SJCRH30 (cell line): ENCODE data around the gene SPTBN4. TPM values are rescaled to one million over a fixed set of nuclear protein-coding genes. Genes with fewer than 3 reads are reported as not detected.

Source experiments
- DNase-seq, 2 experiments: peaks; one replicate each; pipeline ENCODE4 v3.0.0-alpha.2; 2015 to 2020
- H3K27ac ChIP-seq: fragments of 250-450 bp; sonication (Bioruptor Pico); 2 replicates; pipeline ENCODE4 v1.5.1; 2020; ENCODE audit warnings: mild to moderate bottlenecking, moderate library complexity
- H3K27me3 ChIP-seq: fragments of 250-450 bp; sonication (Bioruptor Pico); 2 replicates; pipeline ENCODE4 v1.5.1; 2020; ENCODE audit warnings: mild to moderate bottlenecking, moderate library complexity
- H3K36me3 ChIP-seq: fragments of 250-450 bp; sonication (Bioruptor Pico); 2 replicates; pipeline ENCODE4 v1.5.1; 2020; ENCODE audit warnings: mild to moderate bottlenecking, moderate library complexity
- H3K4me1 ChIP-seq: fragments of 250-450 bp; sonication (Bioruptor Pico); 2 replicates; pipeline ENCODE4 v1.5.1; 2020; ENCODE audit warnings: mild to moderate bottlenecking, moderate library complexity
- H3K4me3 ChIP-seq: fragments of 250-450 bp; sonication (Bioruptor Pico); 2 replicates; pipeline ENCODE4 v1.5.1; 2020; ENCODE audit warnings: mild to moderate bottlenecking, moderate library complexity
- H3K9me3 ChIP-seq: fragments of 250-450 bp; sonication (Bioruptor Pico); replicated peaks from 2 replicates; pipeline ENCODE4 v1.5.1; 2020; ENCODE audit warnings: mild to moderate bottlenecking, moderate library complexity
- total RNA-seq: library from RNA; depleted of rRNA; stranded (reverse); fragments of >200 nt; shearing (Covaris generic); gene quantifications from 2 replicates; pipeline ENCODE4 v1.2.3, GENCODE V29; 2014

The SPTBN4 gene
- total RNA-seq, 1 experiment from 2014 or later = 0.32 TPM

- H3K4me1 ChIP-seq = no peaks in the 10 kb centered on the region
- peaks cover 6% of the 10 kb centered on the region for H3K36me3 ChIP-seq
- peak; percentile 97 to 99 for DNase-seq
- H3K27me3 ChIP-seq = no peaks in the 10 kb centered on the region
- H3K9me3 ChIP-seq = no peaks in the 10 kb centered on the region
- H3K4me3 ChIP-seq = peak within 1 kb of the TSS; percentile 75
- H3K27ac ChIP-seq = peak within 1 kb of the TSS; percentile 46
Observed at GRCh38 chr19:40576585-40577451, 110.0 kb downstream of the SPTBN4 start, which contains the start of gene SHKBP1. TSS of gene SHKBP1 (plus strand) at chr19:40576873. CDS start at chr19:40576900, 27 bp downstream.

- H3K27me3 ChIP-seq = no peaks in the 10 kb centered on the region
- no peak overlapping the region for H3K27ac ChIP-seq
- H3K4me1 ChIP-seq = no peaks in the 10 kb centered on the region
- DNase-seq = peak; percentile 43 to 70
- H3K36me3 ChIP-seq = peaks cover 6% of the 10 kb centered on the region
- no peak overlapping the region for H3K4me3 ChIP-seq
- no peaks in the 10 kb centered on the region for H3K9me3 ChIP-seq
Observed at GRCh38 chr19:40578442-40578908, 111.7 kb downstream of the SPTBN4 start.

GRCh38 chr19:40580619-40581018 is 113.8 kb downstream of the SPTBN4 start:
- Histone ChIP-seq H3K9me3 (no peaks in the 10 kb centered on the region), H3K36me3 (peaks cover 6% of the 10 kb centered on the region), H3K27ac (no peak overlapping the region), H3K4me1 (no peaks in the 10 kb centered on the region), H3K27me3 (no peaks in the 10 kb centered on the region), H3K4me3 (no peak overlapping the region)
- DNase-seq = no peak

DNA sequence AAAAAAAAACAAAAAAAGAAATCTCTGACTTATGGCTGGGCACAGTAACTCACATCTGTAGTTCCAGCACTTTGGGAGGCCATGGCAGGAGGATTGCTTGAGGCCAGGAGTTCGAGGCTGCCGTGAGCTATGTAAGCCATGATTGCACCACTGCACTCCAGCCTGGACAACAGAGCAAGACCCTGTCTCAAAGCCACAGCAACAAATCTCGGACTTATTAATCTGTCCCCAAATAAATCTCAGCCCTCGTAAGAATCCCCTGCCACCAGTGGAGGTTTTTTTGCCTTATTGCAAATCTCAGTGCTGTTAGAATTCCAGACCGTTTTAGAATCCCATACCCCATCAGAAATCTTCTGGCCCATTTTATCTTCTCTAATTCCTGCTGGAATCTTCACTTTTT is 114.7 kb downstream of the SPTBN4 start:
- Histone ChIP-seq H3K27me3 (no peaks in the 10 kb centered on the region), H3K36me3 (peaks cover 6% of the 10 kb centered on the region), H3K4me3 (no peak overlapping the region), H3K27ac (no peak overlapping the region), H3K9me3 (no peaks in the 10 kb centered on the region), H3K4me1 (no peaks in the 10 kb centered on the region)
- DNase-seq = no peak

DNA sequence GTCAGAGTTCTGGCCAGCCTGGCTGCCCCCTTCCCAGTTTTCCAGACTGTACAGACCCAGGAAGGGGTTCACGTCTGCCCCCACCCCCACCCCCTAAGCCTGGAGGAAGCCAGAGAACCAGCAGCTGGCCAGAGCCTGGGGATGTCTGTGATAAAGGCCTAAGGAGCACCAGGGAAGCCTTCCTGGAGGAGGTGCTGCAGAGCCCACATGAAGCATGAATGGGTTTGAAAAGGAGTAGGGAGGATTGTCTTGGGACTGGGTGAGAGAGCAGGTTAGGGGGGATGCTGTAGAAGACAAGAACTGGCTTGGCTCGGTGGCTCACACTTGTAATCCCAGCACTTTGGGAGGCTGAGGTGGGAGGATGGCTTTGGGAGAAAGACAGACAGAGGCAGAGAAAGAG is 115.7 kb downstream of the SPTBN4 start:
- H3K27ac ChIP-seq = no peak overlapping the region
- peaks cover 12% of the 10 kb centered on the region for H3K36me3 ChIP-seq
- H3K4me3 ChIP-seq = no peak overlapping the region
- no peaks in the 10 kb centered on the region for H3K9me3 ChIP-seq
- no peak for DNase-seq
- H3K4me1 ChIP-seq = no peaks in the 10 kb centered on the region
- no peaks in the 10 kb centered on the region for H3K27me3 ChIP-seq

GRCh38 chr19:40583283-40583682 is 116.5 kb downstream of the SPTBN4 start:
- no peaks in the 10 kb centered on the region for H3K27me3 ChIP-seq
- no peaks in the 10 kb centered on the region for H3K9me3 ChIP-seq
- DNase-seq = no peak
- H3K36me3 ChIP-seq = peaks cover 12% of the 10 kb centered on the region
- H3K27ac ChIP-seq = no peak overlapping the region
- H3K4me1 ChIP-seq = no peaks in the 10 kb centered on the region
- no peak overlapping the region for H3K4me3 ChIP-seq

DNA sequence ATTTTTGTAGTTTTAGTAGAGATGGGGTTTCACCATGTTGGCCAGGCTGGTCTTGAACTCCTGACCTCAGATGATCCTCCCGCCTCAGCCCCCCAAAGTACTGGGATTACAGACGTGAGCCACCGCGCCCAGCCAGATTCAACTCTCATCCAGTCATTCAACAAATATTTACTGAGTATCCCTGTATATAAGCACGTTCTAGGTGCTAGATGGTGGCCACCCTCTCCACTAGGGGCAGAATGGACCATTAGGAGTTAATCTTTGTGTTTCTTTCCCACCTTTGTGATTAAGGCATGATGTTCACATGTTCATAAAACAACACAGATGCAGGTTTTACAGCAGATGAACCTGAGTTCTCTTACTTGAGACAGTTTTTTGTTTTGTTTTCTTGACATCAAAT is 117.2 kb downstream of the SPTBN4 start:
- Histone ChIP-seq H3K9me3 (no peaks in the 10 kb centered on the region), H3K4me3 (no peak overlapping the region), H3K36me3 (peaks cover 6% of the 10 kb centered on the region), H3K27me3 (no peaks in the 10 kb centered on the region), H3K27ac (no peak overlapping the region), H3K4me1 (no peaks in the 10 kb centered on the region)
- no peak for DNase-seq

- Histone ChIP-seq H3K27ac (no peak overlapping the region), H3K9me3 (no peaks in the 10 kb centered on the region), H3K4me3 (no peak overlapping the region), H3K27me3 (no peaks in the 10 kb centered on the region), H3K4me1 (no peaks in the 10 kb centered on the region), H3K36me3 (peaks cover 6% of the 10 kb centered on the region)
- DNase-seq = no peak
Observed at GRCh38 chr19:40585241-40585981, 118.6 kb downstream of the SPTBN4 start.

DNA sequence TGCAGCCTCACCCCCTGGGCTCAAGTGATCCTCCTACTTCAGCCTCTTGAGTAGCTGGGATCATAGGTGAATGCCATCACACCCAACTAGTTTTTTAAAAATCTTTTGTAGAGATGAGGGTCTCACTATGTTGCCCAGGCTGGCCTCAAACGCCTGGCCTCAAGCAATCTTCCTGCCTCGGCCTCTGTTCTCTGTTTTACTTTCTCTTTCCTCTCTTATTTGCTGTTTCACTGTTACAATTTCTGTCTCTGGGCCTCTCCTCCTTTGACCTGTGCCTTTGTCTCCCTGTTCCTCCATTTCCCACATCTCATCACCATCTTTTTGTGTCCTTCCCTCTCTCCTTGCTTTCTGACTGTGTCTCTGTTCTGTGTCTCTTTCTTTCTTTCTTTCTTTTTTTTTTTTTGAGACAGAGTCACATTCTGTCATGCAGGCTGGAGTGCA is 119.2 kb downstream of the SPTBN4 start:
- H3K27ac ChIP-seq = no peak overlapping the region

DNA sequence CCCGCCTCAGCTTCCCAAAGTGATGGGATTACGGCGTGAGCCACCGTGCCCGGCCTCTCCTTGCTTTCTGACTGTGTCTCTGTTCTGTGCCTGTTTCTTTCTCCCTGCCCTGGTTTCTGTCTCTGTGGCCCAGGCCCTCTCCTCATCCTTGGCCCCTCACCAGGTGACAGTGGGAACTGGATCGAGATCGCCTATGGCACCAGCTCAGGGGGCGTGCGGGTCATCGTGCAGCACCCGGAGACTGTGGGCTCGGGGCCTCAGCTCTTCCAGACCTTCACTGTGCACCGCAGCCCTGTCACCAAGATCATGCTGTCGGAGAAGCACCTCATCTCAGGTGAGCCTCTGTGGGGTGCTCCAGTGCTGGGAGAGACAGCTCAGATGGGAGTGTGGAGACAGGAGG is 119.8 kb downstream of the SPTBN4 start:
- H3K27ac ChIP-seq = no peak overlapping the region
- no peak for DNase-seq
- H3K9me3 ChIP-seq = no peaks in the 10 kb centered on the region
- peaks cover 6% of the 10 kb centered on the region for H3K36me3 ChIP-seq
- no peaks in the 10 kb centered on the region for H3K27me3 ChIP-seq
- H3K4me1 ChIP-seq = no peaks in the 10 kb centered on the region
- no peak overlapping the region for H3K4me3 ChIP-seq

More for the DNA sequence above, 119.2 kb downstream of the SPTBN4 start:
- no peak for DNase-seq
- Histone ChIP-seq H3K36me3 (peaks cover 6% of the 10 kb centered on the region), H3K9me3 (no peaks in the 10 kb centered on the region), H3K4me3 (no peak overlapping the region), H3K27me3 (no peaks in the 10 kb centered on the region), H3K4me1 (no peaks in the 10 kb centered on the region)

DNA sequence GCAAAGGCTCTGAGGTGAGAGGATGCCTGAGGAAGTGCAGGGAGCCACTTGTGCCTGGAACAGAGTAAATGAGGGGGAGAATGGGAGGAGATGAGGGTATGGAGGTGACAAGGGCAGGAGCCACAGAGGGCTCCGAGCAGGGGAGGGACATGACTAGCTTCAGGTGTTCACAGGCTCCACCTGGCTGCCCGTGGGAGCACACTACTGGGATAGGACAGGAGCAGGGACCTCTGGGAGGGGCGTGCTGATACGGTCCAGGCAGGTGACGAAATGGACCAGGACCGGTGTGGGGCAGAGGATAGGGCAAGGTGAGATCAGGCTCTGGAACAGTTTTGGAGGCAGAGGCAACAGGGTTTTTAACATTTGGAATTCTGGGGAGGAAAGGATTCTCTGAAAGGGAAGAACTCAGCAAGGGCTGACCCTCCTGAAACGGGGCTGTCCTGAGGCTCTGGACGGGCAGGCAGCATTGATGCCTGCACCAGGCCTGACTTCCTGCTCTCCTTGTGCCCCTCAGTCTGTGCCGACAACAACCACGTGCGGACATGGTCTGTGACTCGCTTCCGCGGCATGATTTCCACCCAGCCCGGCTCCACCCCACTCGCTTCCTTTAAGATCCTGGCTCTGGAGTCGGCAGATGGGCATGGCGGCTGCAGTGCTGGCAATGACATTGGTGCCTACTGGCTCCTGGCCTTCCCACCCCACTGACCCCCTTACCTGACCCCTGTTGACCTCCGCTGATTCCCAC is 121.5 kb downstream of the SPTBN4 start:
- Histone ChIP-seq H3K9me3 (no peaks in the 10 kb centered on the region), H3K36me3 (peaks cover 6% of the 10 kb centered on the region; the same call in 1 of the 2 replicates), H3K4me3 (no peak overlapping the region), H3K27me3 (no peaks in the 10 kb centered on the region), H3K27ac (no peak overlapping the region), H3K4me1 (no peaks in the 10 kb centered on the region)
- DNase-seq = no peak

DNA sequence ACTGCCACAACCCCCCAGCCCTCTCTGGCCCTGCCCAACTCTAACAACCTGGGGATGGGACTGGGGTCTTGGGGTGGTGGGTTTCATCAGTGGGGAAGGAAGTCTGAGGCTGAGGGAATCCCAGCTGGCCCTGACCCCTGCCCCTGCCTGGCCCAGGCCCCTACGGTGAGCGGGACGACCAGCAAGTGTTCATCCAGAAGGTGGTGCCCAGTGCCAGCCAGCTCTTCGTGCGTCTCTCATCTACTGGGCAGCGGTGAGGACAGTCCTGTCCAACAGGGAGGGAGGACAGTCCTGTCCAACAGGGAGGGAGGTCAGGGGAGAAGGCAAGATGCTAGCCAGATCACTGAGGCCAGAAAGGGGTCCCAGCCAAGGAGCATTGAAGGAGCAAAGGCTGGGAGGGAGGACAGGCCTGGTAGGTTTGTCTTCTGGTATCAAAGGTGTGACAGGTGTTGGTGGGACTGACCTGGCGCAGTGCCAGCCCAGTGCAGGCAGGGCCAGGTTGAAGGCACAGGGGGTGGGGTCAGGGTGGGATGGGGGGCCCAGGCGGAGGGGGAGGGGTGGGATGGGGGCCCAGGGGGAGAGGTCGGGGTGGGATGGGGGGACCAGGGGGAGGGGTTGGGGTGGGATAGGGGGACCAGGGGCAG is 122.2 kb downstream of the SPTBN4 start:
- no peak for DNase-seq
- H3K9me3 ChIP-seq = no peaks in the 10 kb centered on the region
- H3K4me3 ChIP-seq = no peak overlapping the region

DNA sequence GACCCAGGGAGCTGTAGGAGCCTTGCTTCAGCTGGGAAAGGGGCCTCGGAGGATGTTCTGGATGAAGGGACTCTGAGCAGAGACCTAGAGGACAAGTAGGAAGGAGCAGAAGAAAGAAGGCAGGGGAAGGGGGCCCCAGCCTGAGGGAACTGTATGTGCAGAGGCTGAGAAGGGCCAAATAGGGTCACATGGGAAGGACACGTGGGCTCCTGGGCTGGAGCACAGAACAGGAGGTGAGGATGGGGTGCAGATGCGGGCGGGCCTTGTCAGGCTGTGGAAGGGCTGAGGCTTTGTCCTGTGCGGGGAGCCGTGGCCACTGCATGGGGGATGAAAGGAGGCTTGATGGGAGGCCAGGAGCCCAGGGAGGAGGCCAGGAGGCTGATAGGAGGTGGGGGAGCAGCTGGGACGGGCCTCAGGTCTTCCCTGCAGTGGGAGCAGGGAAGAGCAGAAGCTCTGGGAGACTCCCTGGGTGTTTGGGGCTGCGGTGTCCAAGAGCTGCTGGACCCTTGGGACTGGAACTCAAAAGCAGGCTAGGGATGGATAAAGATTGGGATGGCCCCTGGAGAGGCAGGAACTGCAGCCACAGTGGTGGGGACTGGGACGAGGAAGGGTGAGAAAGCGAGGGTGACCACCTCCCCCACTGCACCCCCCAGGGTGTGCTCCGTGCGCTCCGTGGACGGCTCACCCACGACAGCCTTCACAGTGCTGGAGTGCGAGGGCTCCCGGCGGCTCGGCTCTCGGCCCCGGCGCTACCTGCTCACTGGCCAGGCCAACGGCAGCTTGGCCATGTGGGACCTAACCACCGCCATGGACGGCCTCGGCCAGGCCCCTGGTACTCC is 123.0 kb downstream of the SPTBN4 start:
- H3K36me3 ChIP-seq = peaks cover 6% of the 10 kb centered on the region; the same call in 1 of the 2 replicates
- no peaks in the 10 kb centered on the region for H3K27me3 ChIP-seq
- H3K9me3 ChIP-seq = no peaks in the 10 kb centered on the region
- H3K4me1 ChIP-seq = 0 out of 2 replicates have a peak, but pooled peaks cover 3% of the 10 kb centered on the region
- H3K4me3 ChIP-seq = no peak overlapping the region
- no peak for DNase-seq
- no peak overlapping the region for H3K27ac ChIP-seq

More for the DNA sequence above, 122.2 kb downstream of the SPTBN4 start:
- Histone ChIP-seq H3K27ac (no peak overlapping the region), H3K36me3 (peaks cover 6% of the 10 kb centered on the region; the same call in 1 of the 2 replicates), H3K27me3 (no peaks in the 10 kb centered on the region), H3K4me1 (no peaks in the 10 kb centered on the region)
